Tibial nerve (tissue), 4 donors: ENCODE measurements around the gene HSF4.

Source experiments
- EP300 ChIP-seq, 2 donors: sonication (generic); formaldehyde crosslinking; IDR thresholded peaks; one replicate each; pipeline ENCODE4 v1.6.1; 2017; ENCODE audit warnings: antibody characterized with exemption in 2 of 2, mild to moderate bottlenecking in 1 of 2
- POLR2A ChIP-seq, 2 donors: fragments of 450-650 bp; IDR thresholded peaks; one replicate each; pipeline ENCODE4 v1.6.1; 2017; ENCODE audit warnings: antibody characterized with exemption in 2 of 2, mild to moderate bottlenecking in 2 of 2, moderate library complexity in 2 of 2
- TF ChIP-seq, protein P1 (sequence below), 5 experiments: fragments of 200-600 bp in 3 of 5; fragments of 450-650 bp in 2 of 5; sonication (generic) in 3 of 5; IDR thresholded peaks; one replicate each; pipeline ENCODE4 v1.5.1; 2016 to 2019; ENCODE audit warnings: antibody characterized with exemption in 5 of 5, mild to moderate bottlenecking in 3 of 5, moderate library complexity in 2 of 5

DNA sequence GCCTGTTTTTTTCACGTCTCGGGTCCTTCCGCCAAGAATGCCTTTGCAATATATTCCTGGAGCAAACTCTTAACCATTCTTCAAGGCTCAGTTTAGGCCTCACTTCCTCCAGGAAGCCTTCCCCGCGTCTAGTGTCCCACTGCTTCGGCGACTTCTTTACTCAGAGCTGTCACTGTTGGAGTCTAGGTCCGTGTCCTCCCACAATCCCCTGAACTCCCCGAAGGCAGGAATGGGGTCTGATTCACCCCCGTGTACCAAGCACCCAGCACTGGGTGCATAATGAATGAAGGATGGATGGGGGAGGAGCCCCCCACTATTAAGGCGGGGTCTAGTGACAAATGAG, 18.7 kb downstream of the HSF4 start:
- TF ChIP-seq, protein P1, sequence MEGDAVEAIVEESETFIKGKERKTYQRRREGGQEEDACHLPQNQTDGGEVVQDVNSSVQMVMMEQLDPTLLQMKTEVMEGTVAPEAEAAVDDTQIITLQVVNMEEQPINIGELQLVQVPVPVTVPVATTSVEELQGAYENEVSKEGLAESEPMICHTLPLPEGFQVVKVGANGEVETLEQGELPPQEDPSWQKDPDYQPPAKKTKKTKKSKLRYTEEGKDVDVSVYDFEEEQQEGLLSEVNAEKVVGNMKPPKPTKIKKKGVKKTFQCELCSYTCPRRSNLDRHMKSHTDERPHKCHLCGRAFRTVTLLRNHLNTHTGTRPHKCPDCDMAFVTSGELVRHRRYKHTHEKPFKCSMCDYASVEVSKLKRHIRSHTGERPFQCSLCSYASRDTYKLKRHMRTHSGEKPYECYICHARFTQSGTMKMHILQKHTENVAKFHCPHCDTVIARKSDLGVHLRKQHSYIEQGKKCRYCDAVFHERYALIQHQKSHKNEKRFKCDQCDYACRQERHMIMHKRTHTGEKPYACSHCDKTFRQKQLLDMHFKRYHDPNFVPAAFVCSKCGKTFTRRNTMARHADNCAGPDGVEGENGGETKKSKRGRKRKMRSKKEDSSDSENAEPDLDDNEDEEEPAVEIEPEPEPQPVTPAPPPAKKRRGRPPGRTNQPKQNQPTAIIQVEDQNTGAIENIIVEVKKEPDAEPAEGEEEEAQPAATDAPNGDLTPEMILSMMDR (IDR thresholded peaks at IDR 0.05) = no peak
- no peak for TF ChIP-seq POLR2A (IDR thresholded peaks at IDR 0.05)
- TF ChIP-seq EP300 (IDR thresholded peaks at IDR 0.05) = no peak
